MM.1S (cell line): ENCODE results near the gene RAPGEF4.

Experiments used
- CTCF ChIP-seq: fragments of 300-600 bp; sonication (generic); IDR thresholded peaks from 2 replicates; pipeline ENCODE4 v1.5.1; 2016; ENCODE audit warnings: antibody characterized with exemption, low read length, mixed read lengths
- EZH2 ChIP-seq: fragments of 300-600 bp; sonication (generic); optimal IDR thresholded peaks from 2 replicates; pipeline ENCODE3; 2017; ENCODE audit warnings: low read depth, mild to moderate bottlenecking, antibody characterized with exemption, low read length, mixed read lengths
- EZH2phosphoT487 ChIP-seq: fragments of 300-600 bp; sonication (generic); IDR thresholded peaks from 2 replicates; pipeline ENCODE4 v1.6.1; 2018; ENCODE audit warnings: antibody characterized with exemption, low read length

GRCh38 chr2:172893111-172893510 is 157.5 kb downstream of the RAPGEF4 start:
- TF ChIP-seq CTCF (no peak), EZH2 (no peak), EZH2phosphoT487 (no peak)
